Measurements from ENCODE around the gene GRK5.

GRK5 gene

GRCh38 chr10:119481781-119482426 lies 274.5 kb downstream of the GRK5 start:
- no CpG with 5 or more reads among the region's 12 CpGs for WGBS, 2 donors (ENCODE audit: extremely low coverage in 2 of 2, insufficient read length in 2 of 2, insufficient replicate concordance in 1 of 2)
- Histone ChIP-seq H3K18ac (ENCODE audit: low read length) (no peak overlapping the region), H3K4me2 (ENCODE audit: insufficient read depth, low read length, poor library complexity, severe bottlenecking) (no peak overlapping the region)

GRCh38 chr10:119483001-119483400 lies 275.6 kb downstream of the GRK5 start:
- Histone ChIP-seq H3K4ac (ENCODE audit: low read length) (no peak overlapping the region), H2AFZ (ENCODE audit: low read length) (no peak overlapping the region), H3K23ac (ENCODE audit: low read depth, low read length, poor library complexity) (no peak overlapping the region), H2BK12ac (ENCODE audit: low read length) (no peak overlapping the region), H3K27me3 (ENCODE audit: control insufficient read depth in 3 of 3, insufficient read depth in 3 of 3, low read depth in 1 of 3, low read length in 3 of 3) (peaks cover 0 to 29% (median 0%) of the 10 kb centered on the region in 3 experiments), H2AK5ac (ENCODE audit: low read depth, low read length) (no peak overlapping the region), H3K4me2 (ENCODE audit: insufficient read depth, low read length, poor library complexity, severe bottlenecking) (no peak overlapping the region), H3K9me3 (replicated peaks in 1 of 2; ENCODE audit: control insufficient read depth in 2 of 2, insufficient read depth in 1 of 2, low read depth in 1 of 2, low read length in 2 of 2) (no peaks in the 10 kb centered on the region), H3K18ac (ENCODE audit: low read length) (no peak overlapping the region), H3K9ac (ENCODE audit: low read depth, low read length, poor library complexity) (no peak overlapping the region), H2BK15ac (ENCODE audit: low read length) (no peak overlapping the region), H2BK5ac (ENCODE audit: low read length) (no peak overlapping the region), H3K79me1 (ENCODE audit: low read depth, low read length) (no peaks in the 10 kb centered on the region), H4K91ac (ENCODE audit: low read depth, low read length, poor library complexity) (no peak overlapping the region), H3K4me1 (ENCODE audit: control insufficient read depth in 2 of 2, insufficient read depth in 1 of 2, low read depth in 1 of 2, low read length in 2 of 2) (peaks cover 5 to 12% of the 10 kb centered on the region in 2 donors), H3K4me3 (ENCODE audit: low read length in 2 of 2) (no peak overlapping the region), H3K14ac (ENCODE audit: low read length) (no peak overlapping the region), H2BK120ac (ENCODE audit: low read depth, low read length) (no peak overlapping the region), H3K36me3 (replicated peaks in 1 of 2; ENCODE audit: control insufficient read depth in 2 of 2, insufficient read depth in 2 of 2, low read length in 2 of 2) (no peaks in the 10 kb centered on the region), H4K8ac (ENCODE audit: low read depth, low read length) (no peak overlapping the region), H3K27ac (replicated peaks; ENCODE audit: low read length) (no peak overlapping the region)
- no peak for DNase-seq (ENCODE audit: low spot score)
- WGBS, 2 donors (ENCODE audit: extremely low coverage in 2 of 2, insufficient read length in 2 of 2, insufficient replicate concordance in 1 of 2): no CpG with 5 or more reads among the region's 6 CpGs

More at GRCh38 chr10:119481781-119482426, 274.5 kb downstream of the GRK5 start:
- H4K8ac ChIP-seq (ENCODE audit: low read depth, low read length): no peak overlapping the region
- H3K4me3 ChIP-seq (ENCODE audit: low read length in 2 of 2): no peak overlapping the region
- H2AK5ac ChIP-seq (ENCODE audit: low read depth, low read length): no peak overlapping the region
- H4K91ac ChIP-seq (ENCODE audit: low read depth, low read length, poor library complexity): no peak overlapping the region
- H3K14ac ChIP-seq (ENCODE audit: low read length): no peak overlapping the region
- DNase-seq (ENCODE audit: low spot score): no peak
- no peak overlapping the region for H2BK12ac ChIP-seq (ENCODE audit: low read length)
- no peaks in the 10 kb centered on the region for H3K9me3 ChIP-seq (replicated peaks in 1 of 2; ENCODE audit: control insufficient read depth in 2 of 2, insufficient read depth in 1 of 2, low read depth in 1 of 2, low read length in 2 of 2)
- H3K4ac ChIP-seq (ENCODE audit: low read length): no peak overlapping the region
- peaks cover 0 to 31% (median 0%) of the 10 kb centered on the region in 3 experiments for H3K27me3 ChIP-seq (ENCODE audit: control insufficient read depth in 3 of 3, insufficient read depth in 3 of 3, low read depth in 1 of 3, low read length in 3 of 3)
- H3K23ac ChIP-seq (ENCODE audit: low read depth, low read length, poor library complexity): no peak overlapping the region
- H3K79me1 ChIP-seq (ENCODE audit: low read depth, low read length): no peaks in the 10 kb centered on the region
- H2BK5ac ChIP-seq (ENCODE audit: low read length): no peak overlapping the region
- H2AFZ ChIP-seq (ENCODE audit: low read length): no peak overlapping the region
- H3K4me1 ChIP-seq (ENCODE audit: control insufficient read depth in 2 of 2, insufficient read depth in 1 of 2, low read depth in 1 of 2, low read length in 2 of 2): peaks cover 7 to 15% of the 10 kb centered on the region in 2 donors
- H2BK120ac ChIP-seq (ENCODE audit: low read depth, low read length): no peak overlapping the region
- H3K27ac ChIP-seq (replicated peaks; ENCODE audit: low read length): no peak overlapping the region
- H3K9ac ChIP-seq (ENCODE audit: low read depth, low read length, poor library complexity): no peak overlapping the region
- no peaks in the 10 kb centered on the region for H3K36me3 ChIP-seq (replicated peaks in 1 of 2; ENCODE audit: control insufficient read depth in 2 of 2, insufficient read depth in 2 of 2, low read length in 2 of 2)
- H2BK15ac ChIP-seq (ENCODE audit: low read length): no peak overlapping the region

- Histone ChIP-seq H2BK15ac (ENCODE audit: low read length) (no peak overlapping the region), H3K18ac (ENCODE audit: low read length) (no peak overlapping the region), H3K79me1 (ENCODE audit: low read depth, low read length) (no peaks in the 10 kb centered on the region), H3K27ac (replicated peaks; ENCODE audit: low read length) (no peak overlapping the region), H3K27me3 (ENCODE audit: control insufficient read depth in 3 of 3, insufficient read depth in 3 of 3, low read depth in 1 of 3, low read length in 3 of 3) (peaks cover 0 to 20% (median 0%) of the 10 kb centered on the region in 3 experiments), H3K4ac (ENCODE audit: low read length) (no peak overlapping the region), H3K4me1 (ENCODE audit: control insufficient read depth in 2 of 2, insufficient read depth in 1 of 2, low read depth in 1 of 2, low read length in 2 of 2) (peaks cover 3 to 10% of the 10 kb centered on the region in 2 donors), H3K23ac (ENCODE audit: low read depth, low read length, poor library complexity) (no peak overlapping the region), H2BK12ac (ENCODE audit: low read length) (no peak overlapping the region), H2BK5ac (ENCODE audit: low read length) (no peak overlapping the region), H2AFZ (ENCODE audit: low read length) (no peak overlapping the region), H3K4me2 (ENCODE audit: insufficient read depth, low read length, poor library complexity, severe bottlenecking) (no peak overlapping the region), H4K8ac (ENCODE audit: low read depth, low read length) (no peak overlapping the region), H3K9me3 (replicated peaks in 1 of 2; ENCODE audit: control insufficient read depth in 2 of 2, insufficient read depth in 1 of 2, low read depth in 1 of 2, low read length in 2 of 2) (no peaks in the 10 kb centered on the region), H2BK120ac (ENCODE audit: low read depth, low read length) (no peak overlapping the region), H3K9ac (ENCODE audit: low read depth, low read length, poor library complexity) (no peak overlapping the region), H2AK5ac (ENCODE audit: low read depth, low read length) (no peak overlapping the region), H3K36me3 (replicated peaks in 1 of 2; ENCODE audit: control insufficient read depth in 2 of 2, insufficient read depth in 2 of 2, low read length in 2 of 2) (no peaks in the 10 kb centered on the region), H3K14ac (ENCODE audit: low read length) (no peak overlapping the region), H3K4me3 (ENCODE audit: low read length in 2 of 2) (no peak overlapping the region), H4K91ac (ENCODE audit: low read depth, low read length, poor library complexity) (no peak overlapping the region)
- no CpG with 5 or more reads among the region's 9 CpGs for WGBS, 2 donors (ENCODE audit: extremely low coverage in 2 of 2, insufficient read length in 2 of 2, insufficient replicate concordance in 1 of 2)
- no peak for DNase-seq (ENCODE audit: low spot score)
These were observed 276.5 kb downstream of the GRK5 start for GRCh38 chr10:119483839-119484238.

- no CpG with 5 or more reads among the region's 7 CpGs for WGBS, 2 donors (ENCODE audit: extremely low coverage in 2 of 2, insufficient read length in 2 of 2, insufficient replicate concordance in 1 of 2)
These were observed 281.3 kb downstream of the GRK5 start for GRCh38 chr10:119488675-119489074.

More at GRCh38 chr10:119488675-119489074, 281.3 kb downstream of the GRK5 start:
- H2BK15ac ChIP-seq (ENCODE audit: low read length): no peak overlapping the region
- H3K9me3 ChIP-seq (replicated peaks in 1 of 2; ENCODE audit: control insufficient read depth in 2 of 2, insufficient read depth in 1 of 2, low read depth in 1 of 2, low read length in 2 of 2): no peaks in the 10 kb centered on the region
- no peak overlapping the region for H3K9ac ChIP-seq (ENCODE audit: low read depth, low read length, poor library complexity)
- H3K4me1 ChIP-seq (ENCODE audit: control insufficient read depth in 2 of 2, insufficient read depth in 1 of 2, low read depth in 1 of 2, low read length in 2 of 2): peaks cover 1 to 3% of the 10 kb centered on the region in 2 donors
- H3K4ac ChIP-seq (ENCODE audit: low read length): no peak overlapping the region
- H2AFZ ChIP-seq (ENCODE audit: low read length): no peak overlapping the region
- H2BK5ac ChIP-seq (ENCODE audit: low read length): no peak overlapping the region
- H3K79me1 ChIP-seq (ENCODE audit: low read depth, low read length): no peaks in the 10 kb centered on the region
- no peak for DNase-seq (ENCODE audit: low spot score)
- H4K91ac ChIP-seq (ENCODE audit: low read depth, low read length, poor library complexity): no peak overlapping the region
- H2BK120ac ChIP-seq (ENCODE audit: low read depth, low read length): no peak overlapping the region
- no peak overlapping the region for H3K14ac ChIP-seq (ENCODE audit: low read length)
- H3K27me3 ChIP-seq (ENCODE audit: control insufficient read depth in 3 of 3, insufficient read depth in 3 of 3, low read depth in 1 of 3, low read length in 3 of 3): peaks cover 0 to 7% (median 0%) of the 10 kb centered on the region in 3 experiments
- no peak overlapping the region for H3K18ac ChIP-seq (ENCODE audit: low read length)
- H3K36me3 ChIP-seq (replicated peaks in 1 of 2; ENCODE audit: control insufficient read depth in 2 of 2, insufficient read depth in 2 of 2, low read length in 2 of 2): no peaks in the 10 kb centered on the region
- H2BK12ac ChIP-seq (ENCODE audit: low read length): no peak overlapping the region
- H3K4me3 ChIP-seq (ENCODE audit: low read length in 2 of 2): no peak overlapping the region
- no peak overlapping the region for H3K27ac ChIP-seq (replicated peaks; ENCODE audit: low read length)
- no peak overlapping the region for H4K8ac ChIP-seq (ENCODE audit: low read depth, low read length)
- H2AK5ac ChIP-seq (ENCODE audit: low read depth, low read length): no peak overlapping the region
- no peak overlapping the region for H3K23ac ChIP-seq (ENCODE audit: low read depth, low read length, poor library complexity)
- H3K4me2 ChIP-seq (ENCODE audit: insufficient read depth, low read length, poor library complexity, severe bottlenecking): no peak overlapping the region
